GM12878 (cell line): ENCODE results near the gene FLACC1. TPM values are rescaled to one million over a fixed set of nuclear protein-coding genes. Genes with fewer than 3 reads are reported as not detected.

ENCODE experiments used
- ATAC-seq: fragments of 200-7000 bp; cut with Tn5 transposase; 3 replicates; pipeline ENCODE4 v1.9.1; 2020; ENCODE audit warnings: mild to moderate bottlenecking, moderate library complexity
- BruUV-seq: library from RNA; stranded (reverse); fragments of 400-500 nt; replicated peaks from 2 replicates; lab custom pipeline; 2021; lab: Mats Ljungman, UMichigan
- CTCF ChIA-PET: fragments of 300-600 bp; sonication (Branson Sonifier 250); formaldehyde crosslinking; extraction: SDS; loops from one replicate; lab custom pipeline; 2021; ENCODE audit warnings: inconsistent platforms; lab: Yijun Ruan, JAX
- POLR2A ChIA-PET: fragments of 350-600 bp; formaldehyde crosslinking; extraction: SDS; loops from one replicate; lab custom pipeline; 2021; ENCODE audit warnings: inconsistent platforms; lab: Charles Lee
- RAD21 ChIA-PET: fragments of 300-600 bp; sonication (Branson Sonifier 250); formaldehyde crosslinking; loops from one replicate; lab custom pipeline; 2023; ENCODE audit warnings: antibody characterized with exemption; ENCODE audit not compliant: unreplicated experiment; lab: Charles Lee
- SMC1A ChIA-PET: fragments of 300-600 bp; sonication (Branson Sonifier 250); formaldehyde crosslinking; loops from one replicate; lab custom pipeline; 2023; ENCODE audit not compliant: unreplicated experiment, uncharacterized antibody; lab: Charles Lee
- DNase-seq: peaks from one replicate; pipeline ENCODE4 v3.0.0-alpha.2; 2011; ENCODE audit warnings: low read depth, low spot score
- FAIRE-seq: peaks from 3 replicates; lab custom pipeline; 2011; peaks lifted over from hg19 to GRCh38; lab: Jason Lieb, UNC
- H2AFZ ChIP-seq: 2 replicates; pipeline ENCODE4 v1.6.0; 2011; ENCODE audit warnings: low read depth, low read length, control low read depth; ENCODE audit not compliant: control insufficient read depth
- H3K27ac ChIP-seq: 2 replicates; pipeline ENCODE4 v1.5.1; 2011; ENCODE audit warnings: control low read depth; ENCODE audit not compliant: control insufficient read depth, insufficient read depth
- H3K27me3 ChIP-seq, 2 experiments: replicated peaks in 1 of 2; 2 replicates each; pipeline versions ENCODE4 v1.6.0 to v1.6.1; 2011; ENCODE audit warnings: low read length in 1 of 2; ENCODE audit not compliant: control insufficient read depth in 2 of 2, insufficient read depth in 2 of 2
- H3K36me3 ChIP-seq, 2 experiments: 2 replicates each; pipeline ENCODE4 v1.5.1; 2011; ENCODE audit warnings: low read length in 1 of 2; ENCODE audit not compliant: control insufficient read depth in 2 of 2, insufficient read depth in 2 of 2
- H3K4me1 ChIP-seq: 2 replicates; pipeline ENCODE4 v1.6.1; 2011; ENCODE audit warnings: mild to moderate bottlenecking, low read length, moderate library complexity, mixed read lengths; ENCODE audit not compliant: control insufficient read depth, insufficient read depth
- H3K4me2 ChIP-seq: 2 replicates; pipeline ENCODE4 v1.6.0; 2011; ENCODE audit warnings: control low read depth; ENCODE audit not compliant: control insufficient read depth, insufficient read depth
- H3K4me3 ChIP-seq: fragments of 200-600 bp; sonication (generic); 2 replicates; pipeline ENCODE4 v1.5.1; 2016
- H3K79me2 ChIP-seq: 2 replicates; pipeline ENCODE4 v1.6.0; 2011; ENCODE audit warnings: low read length; ENCODE audit not compliant: control insufficient read depth, insufficient read depth
- H3K9ac ChIP-seq: 2 replicates; pipeline ENCODE4 v1.8.0; 2011; ENCODE audit warnings: low read length, control low read depth, mixed read lengths; ENCODE audit not compliant: control insufficient read depth, insufficient read depth
- H3K9me3 ChIP-seq: replicated peaks from 3 replicates; pipeline ENCODE4 v1.5.1; 2011; ENCODE audit warnings: mild to moderate bottlenecking, low read length; ENCODE audit not compliant: control insufficient read depth, insufficient read depth
- H4K20me1 ChIP-seq: 2 replicates; pipeline ENCODE4 v1.6.0; 2011; ENCODE audit not compliant: control insufficient read depth, insufficient read depth
- BMI1 ChIP-seq: fragments of 450-650 bp; IDR thresholded peaks from 2 replicates; pipeline ENCODE4 v1.6.1; 2016; ENCODE audit warnings: mild to moderate bottlenecking, moderate library complexity, borderline replicate concordance
- CEBPZ ChIP-seq: fragments of 150-350 bp; IDR thresholded peaks from 2 replicates; pipeline ENCODE4 v1.6.1; 2016; ENCODE audit warnings: low read depth, low read length
- CHD2 ChIP-seq: IDR thresholded peaks from 2 replicates; pipeline ENCODE4 v1.6.1; 2011; ENCODE audit warnings: low read depth, low read length, improper control_type of control experiment, borderline replicate concordance
- GABPA ChIP-seq: IDR thresholded peaks from 2 replicates; pipeline ENCODE4 v1.6.1; 2014; ENCODE audit warnings: antibody characterized with exemption, low read depth, mild to moderate bottlenecking, inconsistent platforms
- IRF5 ChIP-seq: fragments of 450-650 bp; IDR thresholded peaks from 2 replicates; pipeline ENCODE4 v1.6.1; 2017; ENCODE audit warnings: borderline replicate concordance
- KLF5 ChIP-seq: fragments of 450-650 bp; IDR thresholded peaks from 2 replicates; pipeline ENCODE4 v1.6.1; 2014; ENCODE audit warnings: mild to moderate bottlenecking; ENCODE audit not compliant: partially characterized antibody
- LARP7 ChIP-seq: fragments of 450-650 bp; IDR thresholded peaks from 2 replicates; pipeline ENCODE4 v1.6.1; 2017; ENCODE audit warnings: mild to moderate bottlenecking
- MXI1 ChIP-seq: fragments of 150-350 bp; IDR thresholded peaks from 2 replicates; pipeline ENCODE4 v1.6.1; 2011; ENCODE audit warnings: low read depth, mild to moderate bottlenecking, inconsistent platforms, low read length, improper control_type of control experiment
- MYC ChIP-seq: IDR thresholded peaks from 2 replicates; pipeline ENCODE4 v1.6.1; 2011; ENCODE audit warnings: mild to moderate bottlenecking, low read length, moderate library complexity, inconsistent platforms; ENCODE audit not compliant: insufficient read depth, insufficient replicate concordance, insufficient read length, severe bottlenecking
- NFYA ChIP-seq: IDR thresholded peaks from 2 replicates; pipeline ENCODE4 v1.6.1; 2011; ENCODE audit warnings: low read depth, mild to moderate bottlenecking, low read length, improper control_type of control experiment, borderline replicate concordance
- SREBF2 ChIP-seq: IDR thresholded peaks from 2 replicates; pipeline ENCODE4 v1.6.1; 2012; ENCODE audit warnings: mild to moderate bottlenecking, low read length
- SUPT20H ChIP-seq: IDR thresholded peaks from 2 replicates; pipeline ENCODE4 v1.6.1; 2011; ENCODE audit warnings: low read depth, mild to moderate bottlenecking, low read length, moderate library complexity, borderline replicate concordance; ENCODE audit not compliant: control insufficient read depth
- TARDBP ChIP-seq: IDR thresholded peaks from 2 replicates; pipeline ENCODE4 v1.6.1; 2016; ENCODE audit warnings: borderline replicate concordance
- WGBS: methylation state at CpG from one replicate; pipeline ENCODE4 v1.1.6; 2016; ENCODE audit warnings: low lambda C conversion rate; ENCODE audit not compliant: insufficient replicate concordance, insufficient coverage; ENCODE audit errors: missing lambda C conversion rate; 5-methylcytosine and 5-hydroxymethylcytosine counted together
- in situ Hi-C: fragments of 300-500 bp; cut with MboI; formaldehyde crosslinking; loops from 9 replicates; pipeline ENCODE4 v1.14.3; 2018; ENCODE audit warnings: mixed read lengths
- intact Hi-C: fragments of 100-400 bp; cut with micrococcal nuclease; formaldehyde crosslinking; loops from one replicate; pipeline ENCODE4 v1.14.2; 2022; ENCODE audit not compliant: unreplicated experiment
- polyA plus RNA-seq, 11 experiments: library from polyadenylated mRNA; depleted of rRNA in 4 of 11; unstranded in 6 of 11; stranded (reverse) in 5 of 11; fragments of >200 nt; fragmentation: Nextera tagmentation in 4 of 11; fragmentation: Illumina TruSeq in 1 of 11; extraction: Ambion mirVana in 4 of 11; extraction: Trizol in 1 of 11; gene quantifications; 1 replicate in 1 of 11; 2 replicates in 10 of 11; pipeline versions ENCODE4 v1.2.1 to v1.2.3, GENCODE V29; 2011 to 2016; ENCODE audit warnings: inconsistent platforms in 2 of 11, missing spikeins in 2 of 11, low read depth in 1 of 11
- total RNA-seq, 4 experiments: library from RNA; depleted of rRNA in 3 of 4; stranded (reverse); fragments of >200 nt in 3 of 4; fragmentation: Illumina TruSeq in 1 of 4; extraction: Trizol in 1 of 4; gene quantifications; 2 replicates each; pipeline versions ENCODE4 v1.2.1 to v1.2.3, GENCODE V29; 2013 to 2021

Gene FLACC1
- total and polyA plus RNA-seq, 10 of the 15 experiments (the other 5 are each of a cell fraction or from before 2014, with no cell fraction given), result 0.08 to 0.54 (median 0.30) TPM; not detected in 2

GRCh38 chr2:201343559-201343958, 13.6 kb downstream of the FLACC1 start:
- 70% methylated on average over 2 of the region's 2 CpGs for WGBS
- no TSS peak for BruUV-seq

GRCh38 chr2:201342923-201343322, 14.2 kb downstream of the FLACC1 start:
- Histone ChIP-seq H3K9me3 (no peaks in the 10 kb centered on the region; the same call in 2 of the 3 replicates), H3K27me3 (no peaks in the 10 kb centered on the region), H3K36me3 (no peaks in the 10 kb centered on the region), H3K4me2 (no peak overlapping the region), H3K27ac (no peak overlapping the region), H4K20me1 (no peaks in the 10 kb centered on the region), H2AFZ (no peak overlapping the region), H3K4me1 (no peaks in the 10 kb centered on the region), H3K4me3 (no peak overlapping the region), H3K79me2 (no peaks in the 10 kb centered on the region), H3K9ac (no peak overlapping the region)
- no peak for DNase-seq
- no peak for FAIRE-seq
- CTCF ChIA-PET, result interaction anchor here (0.6 to 2.2 kb wide), 3 partner anchors 15 to 259 kb away, joined by 3 to 12 read pairs (median 3); no protein-coding TSS in a partner anchor
- WGBS, result 35% methylated on average over 2 of the region's 2 CpGs
- no peak for ATAC-seq
- no TSS peak for BruUV-seq
- TF ChIP-seq NFYA (no peak), CEBPZ (no peak), CHD2 (no peak), GABPA (no peak), TARDBP (no peak), MXI1 (no peak), BMI1 (no peak), SREBF2 (no peak), LARP7 (no peak)
- POLR2A ChIA-PET, result no interaction called here
- in situ Hi-C loops (no loop called here), intact Hi-C loops (no loop called here)
- RAD21 ChIA-PET, result no interaction called here
- SMC1A ChIA-PET, result interaction anchor here (1.1 to 1.3 kb wide), 2 partner anchors 21 to 44 kb away, joined by 4 to 5 read pairs; no protein-coding TSS in a partner anchor

More at GRCh38 chr2:201343559-201343958, 13.6 kb downstream of the FLACC1 start:
- Histone ChIP-seq H3K9ac (no peak overlapping the region), H3K4me3 (no peak overlapping the region), H3K79me2 (no peaks in the 10 kb centered on the region), H3K4me2 (no peak overlapping the region), H3K4me1 (no peaks in the 10 kb centered on the region), H3K27ac (no peak overlapping the region), H3K27me3 (no peaks in the 10 kb centered on the region), H3K36me3 (no peaks in the 10 kb centered on the region), H3K9me3 (no peaks in the 10 kb centered on the region; the same call in 2 of the 3 replicates), H2AFZ (no peak overlapping the region), H4K20me1 (no peaks in the 10 kb centered on the region)
- ATAC-seq (no peak), DNase-seq (no peak), FAIRE-seq (no peak)
- no peak for TF ChIP-seq SUPT20H
- no peak for TF ChIP-seq KLF5
- no peak for TF ChIP-seq MYC
- no peak for TF ChIP-seq IRF5
- POLR2A ChIA-PET, result no interaction called here
- SMC1A ChIA-PET, result interaction anchor here (0.7 to 2.0 kb wide), 7 partner anchors 14 to 438 kb away, joined by 3 to 5 read pairs (median 4); no protein-coding TSS in a partner anchor
- CTCF ChIA-PET, result interaction anchor here (1.2 to 2.2 kb wide), 2 partner anchors 14 to 21 kb away, joined by 3 to 12 read pairs; no protein-coding TSS in a partner anchor
- intact Hi-C loops (no loop called here), in situ Hi-C loops (no loop called here)
- RAD21 ChIA-PET, result no interaction called here
